Measurements from ENCODE around the gene AANAT. TPM values are rescaled to one million over a fixed set of nuclear protein-coding genes. Genes with fewer than 3 reads are reported as not detected.

Gene AANAT
- total and polyA plus RNA-seq, 4 donors: not detected

- Histone ChIP-seq H3K4me1 (ENCODE audit: control insufficient read depth in 4 of 4, insufficient read depth in 4 of 4, low read length in 3 of 4) (peaks cover 0 to 12% (median 11%) of the 10 kb centered on the region in 4 donors), H3K27ac (ENCODE audit: low read depth in 1 of 2, low read length in 2 of 2) (no peak overlapping the region), H3K9ac (ENCODE audit: low read depth in 1 of 2, low read length in 2 of 2) (no peak overlapping the region), H3K4me3 (ENCODE audit: low read depth in 1 of 3, low read length in 3 of 3) (no peak overlapping the region), H3K36me3 (ENCODE audit: control insufficient read depth in 4 of 4, insufficient read depth in 3 of 4, low read depth in 1 of 4, low read length in 3 of 4) (no peaks in the 10 kb centered on the region), H3K27me3 (ENCODE audit: control insufficient read depth in 4 of 4, insufficient read depth in 4 of 4, low read length in 3 of 4) (no peaks in the 10 kb centered on the region), H3K9me3 (ENCODE audit: control insufficient read depth in 4 of 4, low read length in 3 of 4) (no peaks in the 10 kb centered on the region)
- DNase-seq (ENCODE audit: low spot score): no peak
- WGBS: 30% methylated on average over 6 of the region's 6 CpGs
- TF ChIP-seq CTCF (IDR thresholded peaks at IDR 0.05; ENCODE audit: low read depth, low read length, missing input control) (no peak), RXRA (IDR thresholded peaks at IDR 0.05) (no peak), ATF3 (IDR thresholded peaks at IDR 0.05) (no peak), YY1 (IDR thresholded peaks at IDR 0.05) (no peak), GABPA (IDR thresholded peaks at IDR 0.05 in 1 of 2, conservative IDR thresholded peaks at IDR 0.05 in 1 of 2) (no peak), ZBTB33 (IDR thresholded peaks at IDR 0.05) (no peak), SP1 (IDR thresholded peaks at IDR 0.05) (no peak), REST (IDR thresholded peaks at IDR 0.05) (no peak), JUND (IDR thresholded peaks at IDR 0.05) (no peak), NR2F2 (IDR thresholded peaks at IDR 0.05) (no peak)
Observed at GRCh38 chr17:76453431-76453743, 14.0 kb upstream of the AANAT start.

GRCh38 chr17:76458580-76459490 lies 8.6 kb upstream of the AANAT start:
- TF ChIP-seq CTCF (IDR thresholded peaks at IDR 0.05; ENCODE audit: low read depth, low read length, missing input control) (no peak), RAD21 (IDR thresholded peaks at IDR 0.05) (peak; percentile 36 to 70)
- no peak overlapping the region for H3K27ac ChIP-seq (ENCODE audit: low read depth in 1 of 2, low read length in 2 of 2)
- 63% methylated on average over 9 of the region's 9 CpGs for WGBS
- peak; percentile 73 for DNase-seq (ENCODE audit: low spot score)
- no peak overlapping the region for H3K4me3 ChIP-seq (ENCODE audit: low read depth in 1 of 3, low read length in 3 of 3)
- no peaks in the 10 kb centered on the region for H3K9me3 ChIP-seq (ENCODE audit: control insufficient read depth in 4 of 4, low read length in 3 of 4)
- H3K27me3 ChIP-seq (ENCODE audit: control insufficient read depth in 4 of 4, insufficient read depth in 4 of 4, low read length in 3 of 4): no peaks in the 10 kb centered on the region
- no peaks in the 10 kb centered on the region for H3K36me3 ChIP-seq (ENCODE audit: control insufficient read depth in 4 of 4, insufficient read depth in 3 of 4, low read depth in 1 of 4, low read length in 3 of 4)
- no peak overlapping the region for H3K9ac ChIP-seq (ENCODE audit: low read depth in 1 of 2, low read length in 2 of 2)
- no peaks in the 10 kb centered on the region for H3K4me1 ChIP-seq (ENCODE audit: control insufficient read depth in 4 of 4, insufficient read depth in 4 of 4, low read length in 3 of 4)

Measured in liver (tissue), 9 donors.